NCI-H2081 treated with DMSO at 0.1 percent for 48 hours (cell line): Measurements from ENCODE around the gene ASGR2.
"Not testable (repeated sequence)": the region's sequence is repeated elsewhere in the genome, so short reads cannot be mapped to it uniquely, and the experiment has no call there.

Source experiments
- DNase-seq: peaks from one replicate; lab custom pipeline; 2025; lab: John Stamatoyannopoulos, UW

The ASGR2 gene

DNA sequence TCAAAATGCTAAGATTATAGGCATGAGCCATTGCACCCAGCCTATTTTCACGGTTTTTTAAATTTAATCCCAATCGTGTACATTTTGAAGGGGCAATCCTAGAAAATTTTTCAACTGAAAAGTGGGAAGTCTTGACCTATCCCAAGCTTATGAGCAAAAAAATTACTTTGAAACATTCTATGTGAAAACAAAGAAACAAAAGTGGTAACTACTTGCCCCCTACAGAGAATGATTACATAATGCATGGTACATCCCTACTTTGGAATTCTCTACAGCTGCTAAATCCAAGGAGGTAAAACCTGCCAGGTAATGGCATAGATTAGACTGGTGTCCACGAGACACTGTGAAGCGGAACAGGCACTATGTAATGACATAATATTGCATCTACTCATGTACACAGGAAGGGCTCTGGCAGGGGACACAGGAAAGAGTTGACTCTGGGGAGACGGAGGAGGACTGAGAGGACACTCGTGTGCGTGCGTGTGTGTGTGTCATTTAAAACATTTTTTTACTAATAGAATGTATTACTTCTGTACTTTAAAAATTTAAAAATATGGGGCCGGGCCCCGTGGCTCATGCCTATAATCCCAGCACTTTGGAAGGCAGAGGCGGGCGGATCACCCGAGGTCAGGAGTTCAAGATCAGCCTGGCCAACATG is 15.7 kb downstream of the ASGR2 start:
- no peak for DNase-seq

DNA sequence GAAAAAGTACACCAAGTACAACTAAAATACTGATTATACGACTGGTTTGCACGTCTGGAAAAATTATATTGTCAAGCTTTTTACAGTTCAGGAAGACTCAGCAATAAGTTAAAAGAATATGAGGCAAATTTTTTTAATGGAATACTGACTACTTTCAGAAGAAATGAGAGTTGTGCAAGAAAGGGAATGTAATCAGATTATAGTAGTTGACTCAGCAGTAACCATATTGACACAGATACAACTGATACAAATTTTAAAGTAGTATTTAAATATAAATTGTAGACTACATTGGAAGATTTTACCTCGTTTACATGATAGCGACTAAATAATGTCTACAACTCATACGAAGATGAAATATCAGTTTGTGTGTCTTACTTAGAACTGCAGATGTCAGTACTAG is 16.7 kb downstream of the ASGR2 start:
- no peak for DNase-seq

DNA sequence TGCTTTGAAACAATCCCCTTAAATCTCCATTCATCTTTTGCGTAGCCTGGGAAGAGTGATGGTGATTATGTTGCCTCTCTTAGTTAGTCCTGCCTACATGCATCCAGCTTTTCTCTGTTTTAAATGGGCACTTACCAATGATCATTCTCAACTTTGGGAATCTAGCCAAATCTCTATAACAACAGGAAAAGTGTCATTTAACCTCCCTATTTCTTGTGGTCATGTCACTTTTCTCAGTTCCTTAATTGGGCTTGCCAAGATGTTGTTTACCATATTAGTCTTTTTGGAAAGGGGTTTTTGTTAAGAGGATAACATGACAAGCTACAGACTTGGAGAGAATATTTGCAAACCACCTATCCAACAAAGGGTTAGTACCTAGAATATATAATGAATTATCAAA is 19.0 kb downstream of the ASGR2 start:
- DNase-seq, result no peak

DNA sequence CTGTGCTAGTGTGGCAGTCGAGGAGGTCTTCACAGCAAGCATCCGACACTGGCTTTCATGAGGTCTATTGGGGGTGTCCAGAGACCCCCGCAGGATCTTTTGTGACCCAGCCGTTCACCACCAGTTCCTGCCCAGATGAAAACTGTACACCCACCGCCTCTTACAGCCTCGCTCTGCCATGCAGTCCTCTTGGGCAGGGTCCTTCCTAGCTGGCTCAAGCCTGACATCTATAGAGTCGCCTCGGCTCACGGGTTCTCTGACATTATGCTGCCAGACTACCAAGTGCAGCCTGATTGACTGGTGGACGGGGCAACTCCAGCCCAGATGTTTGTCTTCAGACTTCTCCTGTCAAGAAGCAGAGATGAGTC is 20.0 kb downstream of the ASGR2 start:
- DNase-seq, result no peak

DNA sequence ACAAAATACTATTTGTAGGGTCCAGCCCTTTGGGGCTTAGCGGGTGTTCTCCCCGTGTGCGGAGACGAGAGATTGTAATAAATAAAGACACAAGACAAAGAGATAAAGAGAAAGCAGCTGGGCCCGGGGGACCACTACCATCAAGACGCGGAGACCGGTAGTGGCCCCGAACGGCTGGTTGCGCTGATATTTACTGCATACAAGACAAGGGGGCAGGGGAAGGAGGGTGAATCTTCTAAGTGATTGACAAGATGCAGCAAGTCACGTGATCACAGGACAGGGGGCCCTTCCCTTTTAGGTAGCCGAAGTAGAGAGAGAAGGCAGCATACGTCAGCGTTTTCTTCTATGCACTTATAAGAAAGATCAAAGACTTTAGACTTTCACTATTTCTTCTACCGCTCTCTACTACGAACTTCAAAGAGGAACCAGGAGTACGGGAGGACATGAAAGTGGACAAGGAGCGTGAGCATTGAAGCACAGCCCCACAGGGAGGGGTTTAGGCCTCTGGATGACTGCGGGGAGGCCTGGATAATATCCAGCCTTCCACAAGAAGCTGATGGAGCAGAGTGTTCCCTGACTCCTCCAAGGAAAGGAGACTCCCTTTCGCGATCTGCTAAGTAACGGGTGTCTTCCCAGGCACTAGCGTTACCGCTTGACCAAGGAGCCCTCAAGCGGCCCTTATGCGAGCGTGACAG is 23.2 kb downstream of the ASGR2 start:
- DNase-seq, result not testable (repeated sequence)

DNA sequence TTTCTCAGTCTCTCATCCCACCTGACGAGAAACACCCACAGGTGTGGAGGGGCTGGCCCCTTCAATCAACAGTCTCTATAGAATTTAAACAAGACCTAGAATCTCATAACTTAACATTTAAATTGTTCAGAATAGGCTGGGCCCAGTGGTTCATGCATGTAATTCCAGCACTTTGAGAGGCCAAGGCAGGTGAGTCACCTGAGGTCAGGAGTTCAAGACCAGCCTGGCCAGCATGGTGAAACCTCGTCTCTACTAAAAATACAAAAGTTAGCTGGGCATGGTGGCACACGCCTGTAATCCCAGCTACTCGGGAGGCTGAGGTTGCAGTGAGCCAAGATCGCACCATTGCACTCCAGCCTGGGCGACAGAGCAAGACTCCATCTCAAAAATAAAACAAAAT is 25.1 kb downstream of the ASGR2 start:
- DNase-seq, result not testable (repeated sequence)

DNA sequence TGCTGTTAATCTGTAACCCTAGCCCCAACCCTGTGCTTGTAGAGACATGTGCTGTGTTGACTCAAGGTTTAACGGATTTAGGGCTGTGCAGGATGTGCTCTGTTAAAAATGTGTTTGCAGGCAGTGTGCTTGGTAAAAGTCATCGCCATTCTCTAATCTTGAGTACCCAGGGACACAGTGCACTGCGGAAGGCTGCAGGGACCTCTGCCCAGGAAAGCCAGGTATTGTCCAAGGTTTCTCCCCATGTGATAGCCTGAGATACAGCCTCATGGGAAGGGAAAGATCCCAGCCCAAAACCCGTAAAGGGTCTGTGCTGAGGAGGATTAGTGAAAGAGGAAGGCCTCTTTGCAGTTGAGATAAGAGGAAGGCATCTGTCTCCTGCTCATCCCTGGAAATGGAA is 26.2 kb downstream of the ASGR2 start:
- not testable (repeated sequence) for DNase-seq

DNA sequence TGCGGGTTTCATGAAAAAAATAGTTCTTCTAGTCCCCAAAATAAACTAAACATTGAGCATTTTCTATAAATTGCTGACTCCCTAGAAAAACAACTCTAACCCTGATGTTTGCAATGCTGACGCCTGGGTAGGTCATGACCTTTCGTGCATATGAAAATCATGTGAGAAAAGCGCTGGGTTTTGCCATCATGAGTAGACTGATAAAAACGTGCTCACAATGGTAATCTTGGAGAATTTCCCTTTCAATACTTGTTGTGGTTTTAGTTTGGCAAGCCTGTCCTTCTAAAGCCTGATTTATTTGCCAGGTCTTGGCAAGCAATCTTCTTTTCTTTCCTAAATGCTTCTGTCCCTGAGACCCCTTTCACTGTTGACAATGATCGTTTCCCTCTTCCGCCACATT is 30.5 kb downstream of the ASGR2 start:
- DNase-seq, result no peak

DNA sequence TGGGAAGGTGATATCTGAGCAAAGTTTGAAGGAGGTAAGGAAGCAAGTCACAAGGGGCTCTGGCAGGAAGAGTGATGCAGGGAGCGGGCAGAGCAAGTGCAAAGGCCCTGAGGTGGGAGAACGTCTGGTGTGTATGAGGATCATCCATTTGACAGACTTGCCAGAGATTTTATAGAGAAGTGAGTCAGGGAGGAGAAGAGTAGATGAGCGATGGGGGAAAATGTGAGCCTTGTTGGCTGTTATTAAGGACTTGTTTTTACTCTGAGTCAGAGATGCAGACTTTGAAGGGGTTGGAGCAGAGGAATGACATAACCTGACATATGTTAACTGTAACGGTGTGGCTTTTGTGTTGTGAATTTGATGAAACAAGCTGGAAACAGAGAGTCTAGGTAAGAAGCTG is 31.0 kb downstream of the ASGR2 start:
- no peak for DNase-seq

DNA sequence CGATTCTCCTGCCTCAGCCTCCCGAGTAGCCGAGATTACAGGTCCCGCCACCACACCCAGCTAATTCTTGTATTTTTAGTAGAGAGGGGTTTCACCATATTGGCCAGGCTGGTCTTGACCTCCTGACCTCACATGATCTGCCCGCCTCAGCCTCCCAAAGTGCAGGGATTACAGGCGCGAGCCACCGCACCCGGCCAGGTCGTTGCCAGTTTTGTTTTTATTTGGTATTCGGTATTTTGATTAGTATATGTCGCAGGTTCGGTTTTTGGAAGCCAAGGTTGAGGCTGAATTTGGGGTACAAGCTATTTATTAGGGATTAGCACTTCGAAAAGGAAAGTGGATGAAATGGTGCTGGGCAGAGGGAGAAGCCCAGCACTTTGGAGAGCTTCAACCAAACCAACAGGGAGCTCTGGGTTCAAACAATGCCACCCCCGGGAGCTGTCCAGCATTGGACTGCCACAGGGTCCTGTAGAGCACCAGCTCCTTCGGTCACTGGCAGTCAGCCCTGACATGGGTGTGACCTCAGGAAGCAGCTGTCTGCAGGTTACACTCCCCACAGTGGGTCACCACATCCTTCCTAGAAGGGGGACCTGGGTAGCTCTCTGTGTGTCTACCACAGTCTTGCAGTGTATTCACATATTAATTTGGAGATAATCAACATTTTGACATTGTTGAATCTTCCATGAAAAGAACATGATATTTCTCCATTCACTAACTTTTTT is 33.1 kb downstream of the ASGR2 start:
- no peak for DNase-seq

DNA sequence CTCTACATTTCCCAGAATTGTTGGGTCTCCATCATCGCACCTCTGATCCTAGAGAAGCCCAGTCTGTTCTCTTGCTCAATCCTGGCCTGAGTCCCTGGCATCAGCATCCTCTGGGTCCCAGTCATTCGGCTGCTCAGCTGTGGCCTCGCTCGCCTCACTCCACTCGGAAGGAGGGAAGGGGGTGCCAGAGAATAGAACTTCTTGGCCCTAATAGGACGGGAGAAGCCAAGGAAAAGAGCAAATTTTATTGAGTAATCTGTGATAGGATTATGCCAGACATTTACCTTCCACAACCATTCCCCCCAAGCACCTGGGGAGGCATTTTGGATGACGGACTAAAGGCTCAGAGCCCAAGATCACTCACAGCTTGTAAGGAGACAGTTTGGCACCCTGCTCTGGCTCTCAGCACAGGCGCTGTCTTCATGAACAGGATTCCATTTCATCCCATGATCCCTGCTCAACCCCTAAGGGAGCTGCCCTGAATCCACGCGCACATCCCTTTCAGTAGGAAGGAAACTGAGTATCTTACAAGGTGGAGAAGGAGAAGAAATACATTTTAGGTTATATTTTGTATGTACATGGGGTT is 34.1 kb downstream of the ASGR2 start:
- no peak for DNase-seq

DNA sequence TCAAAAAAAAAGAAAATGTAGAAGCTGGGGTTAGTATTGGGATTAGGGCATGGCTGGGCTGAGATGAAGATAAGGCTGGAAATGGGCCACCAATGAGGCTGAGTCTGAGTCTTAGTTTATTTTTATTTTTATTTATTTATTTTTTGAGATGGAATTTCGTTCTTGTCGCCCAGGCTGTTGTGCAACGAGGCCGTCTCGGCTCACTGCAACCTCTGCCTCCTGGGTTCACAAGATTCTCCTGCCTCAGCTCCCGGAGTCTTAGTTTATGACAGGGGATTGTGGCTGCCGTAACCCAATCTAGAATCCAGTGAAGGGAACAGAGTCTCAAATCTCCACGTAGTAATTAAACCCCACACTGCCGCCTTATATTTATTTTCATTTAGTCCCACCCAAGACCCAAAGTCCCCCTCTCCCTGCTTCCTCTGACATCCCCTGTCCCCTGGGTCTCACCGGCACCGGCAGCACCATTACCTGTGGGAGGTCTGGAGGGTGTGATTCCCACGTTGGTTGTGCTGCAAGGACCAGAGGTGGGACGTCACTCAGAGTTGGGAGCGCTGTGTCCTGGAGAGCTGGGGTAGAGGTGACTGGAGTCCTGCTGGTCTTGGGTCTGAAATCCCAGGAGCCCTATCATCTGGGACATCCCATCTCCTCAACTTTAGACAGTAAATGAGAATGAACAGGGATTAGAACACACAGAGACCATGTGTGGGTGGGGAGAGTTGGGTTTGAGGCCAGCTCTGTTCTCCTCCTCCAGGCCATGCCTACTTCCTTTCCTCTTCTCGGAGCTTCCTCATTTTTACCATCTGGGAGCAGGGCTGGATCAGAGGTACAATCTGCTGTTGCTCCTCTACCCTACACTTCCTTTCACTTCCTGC is 34.8 kb downstream of the ASGR2 start, which contains the start of gene CLEC10A:
TSS of gene CLEC10A (minus strand) at position 671 of the 875 bp plus-strand sequence. CDS start 1,439 bp downstream, outside the sequence.
- DNase-seq, result no peak

DNA sequence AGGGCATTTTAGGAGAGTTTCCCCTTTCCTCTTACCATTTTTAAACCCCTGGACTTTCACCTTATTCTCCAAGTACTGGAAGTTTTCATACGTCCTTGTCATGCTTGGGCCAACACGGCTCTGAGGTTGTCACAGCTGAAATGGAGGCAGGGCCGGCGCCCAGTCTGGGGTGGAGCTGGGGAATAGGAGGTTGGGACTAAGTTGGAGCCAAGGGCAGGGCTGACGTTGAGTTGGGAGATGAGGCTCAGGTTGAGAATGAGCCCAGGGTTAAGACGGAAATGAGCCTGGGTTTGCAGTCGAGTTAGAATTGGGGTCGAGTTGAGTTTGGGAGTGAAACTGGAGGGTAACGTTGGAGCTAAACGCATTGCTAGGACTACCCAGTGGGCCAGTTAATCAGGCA is 35.9 kb downstream of the ASGR2 start:
- DNase-seq, result no peak

DNA sequence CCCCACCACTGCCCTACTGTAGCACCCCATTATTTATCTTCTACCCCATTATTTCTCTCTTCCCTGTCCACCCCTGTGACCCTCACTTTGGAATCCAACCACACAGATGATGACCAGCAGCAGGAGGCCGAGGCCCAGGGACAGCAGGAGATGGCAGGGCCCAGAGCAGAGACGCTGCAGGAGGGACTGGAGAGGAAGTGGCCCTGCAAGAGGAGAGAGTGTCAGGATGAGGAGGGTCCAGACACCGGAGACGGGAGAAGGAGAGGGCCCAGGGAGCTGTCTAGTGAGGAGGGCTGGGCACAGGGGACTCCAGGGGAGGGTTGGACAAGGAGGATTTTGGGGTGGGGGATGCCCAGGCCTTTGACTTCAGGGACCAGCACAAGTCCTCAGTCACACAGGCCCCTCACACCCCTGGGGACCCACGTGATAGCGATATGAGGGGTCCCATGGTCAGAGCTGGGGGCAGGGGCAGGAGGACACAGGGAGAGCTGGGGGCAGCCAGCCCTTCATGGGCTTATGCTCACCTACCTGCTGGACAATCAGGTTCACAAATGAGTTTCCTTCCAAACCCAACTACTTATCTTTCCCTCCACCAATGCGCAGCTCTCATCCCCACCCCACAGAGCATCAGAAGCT is 36.6 kb downstream of the ASGR2 start:
- no peak for DNase-seq

DNA sequence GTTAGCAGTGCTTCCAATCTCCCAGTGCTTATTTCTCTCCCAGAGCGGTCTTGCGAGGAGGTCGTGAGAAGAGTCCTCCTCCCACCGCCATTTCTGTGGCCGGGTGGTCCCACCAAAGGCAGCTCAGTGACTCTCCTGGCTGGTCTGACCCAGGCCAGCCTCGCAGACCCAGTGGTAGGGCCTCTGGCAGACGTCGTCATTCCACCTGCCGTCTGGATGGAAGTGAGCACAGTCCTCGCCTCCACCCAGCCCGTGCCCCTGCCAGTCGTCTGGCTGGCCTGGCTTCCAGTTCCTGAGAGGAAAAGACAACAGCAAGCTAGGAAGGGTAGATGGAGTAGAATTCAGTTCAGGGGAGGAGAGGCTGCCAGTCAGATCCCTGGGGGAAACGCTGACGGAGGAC is 39.7 kb downstream of the ASGR2 start:
- DNase-seq, result no peak

DNA sequence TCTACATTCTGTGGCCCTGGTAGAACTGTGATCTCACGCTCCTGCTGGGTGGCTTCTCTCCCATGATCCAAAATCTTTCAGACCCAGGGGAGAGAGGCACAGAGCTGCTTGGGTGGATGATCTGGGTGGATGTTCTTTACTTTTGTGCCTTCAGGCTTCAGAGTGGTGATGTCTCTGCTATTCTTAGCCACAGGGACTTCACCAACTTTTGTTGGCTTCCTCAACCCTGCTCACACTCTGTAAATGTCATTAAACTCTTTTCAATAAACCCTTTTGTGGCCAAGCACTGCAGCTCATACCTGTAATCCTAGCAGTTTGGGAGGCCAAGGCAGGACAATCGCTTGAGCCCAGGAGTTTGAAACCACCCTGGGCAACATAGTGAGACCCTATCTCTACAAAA is 42.2 kb downstream of the ASGR2 start:
- no peak for DNase-seq

DNA sequence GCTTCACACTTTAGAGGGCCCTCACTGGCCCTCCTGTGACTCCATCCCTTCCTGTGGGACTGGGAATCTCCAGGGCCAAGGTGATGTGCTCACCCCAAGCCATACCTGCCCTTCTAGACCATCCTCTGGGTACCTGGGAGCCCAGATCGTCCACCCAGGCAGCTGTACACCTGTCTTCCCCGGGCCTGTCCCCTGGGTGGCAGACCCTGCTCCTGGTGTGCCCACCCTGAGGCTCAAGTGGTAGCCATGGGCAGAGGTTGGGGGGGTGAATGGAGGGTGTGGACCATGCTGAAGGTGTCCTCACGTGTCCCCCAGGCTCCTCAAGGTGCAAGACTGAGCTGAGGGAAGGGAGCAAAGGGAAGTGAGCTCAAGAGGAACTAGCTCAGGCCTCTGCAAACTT is 43.9 kb downstream of the ASGR2 start:
- DNase-seq, result no peak

DNA sequence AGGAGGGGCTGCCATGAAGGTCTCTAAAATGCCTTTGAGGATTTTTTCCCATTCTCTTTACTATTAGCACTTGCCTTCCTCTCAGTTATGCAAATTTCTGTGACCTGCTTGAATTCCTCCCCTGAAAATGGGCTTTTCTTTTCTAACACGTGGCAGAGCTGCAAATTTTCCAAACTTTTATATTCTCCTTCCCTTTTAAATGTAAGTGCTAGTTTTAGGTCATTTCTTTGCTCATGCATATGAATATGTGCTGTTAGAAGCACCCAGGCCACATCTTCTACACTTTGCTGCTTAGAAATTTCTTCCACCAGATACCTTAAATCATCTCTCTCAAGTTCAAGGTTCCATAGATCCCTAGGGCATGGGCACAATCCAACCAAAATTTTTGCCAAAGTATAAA is 46.4 kb downstream of the ASGR2 start:
- no peak for DNase-seq

DNA sequence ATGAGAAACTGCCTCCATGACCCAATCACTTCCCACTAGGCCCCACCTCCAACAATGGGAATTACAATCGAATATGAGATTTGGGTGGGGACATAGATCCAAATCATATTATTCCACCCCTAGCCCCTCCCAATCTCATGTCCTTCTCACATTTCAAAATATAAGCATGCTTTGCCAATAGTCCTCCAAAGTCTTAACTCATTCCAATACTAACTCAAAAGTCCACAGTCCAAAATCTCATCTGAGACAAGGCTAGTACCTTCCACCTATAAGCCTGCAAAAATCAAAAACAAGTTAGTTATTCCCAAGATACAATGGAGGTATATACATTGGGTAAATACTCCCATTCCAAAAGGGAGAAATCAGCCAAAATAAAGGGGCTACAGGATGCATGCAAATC is 47.4 kb downstream of the ASGR2 start:
- no peak for DNase-seq

DNA sequence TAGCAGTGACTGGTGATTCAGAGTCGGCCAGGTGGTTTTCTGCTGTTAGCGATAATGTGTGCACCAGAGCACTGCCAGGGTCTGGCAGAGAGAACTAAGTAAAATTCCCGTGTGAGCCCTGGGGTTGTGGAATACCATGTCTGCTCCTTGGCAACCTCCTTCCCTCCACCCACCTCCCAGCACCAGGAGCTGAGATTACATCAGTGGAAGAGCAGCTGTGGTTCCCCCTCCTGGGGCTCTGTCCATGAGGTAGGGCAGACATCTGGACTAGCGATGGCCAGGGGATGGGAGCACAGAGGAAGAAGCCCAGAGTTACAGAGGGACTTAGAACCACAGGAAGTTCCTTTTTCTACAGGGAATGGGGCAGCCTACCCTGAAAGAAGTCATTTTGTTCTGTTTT is 50.4 kb downstream of the ASGR2 start:
- no peak for DNase-seq

DNA sequence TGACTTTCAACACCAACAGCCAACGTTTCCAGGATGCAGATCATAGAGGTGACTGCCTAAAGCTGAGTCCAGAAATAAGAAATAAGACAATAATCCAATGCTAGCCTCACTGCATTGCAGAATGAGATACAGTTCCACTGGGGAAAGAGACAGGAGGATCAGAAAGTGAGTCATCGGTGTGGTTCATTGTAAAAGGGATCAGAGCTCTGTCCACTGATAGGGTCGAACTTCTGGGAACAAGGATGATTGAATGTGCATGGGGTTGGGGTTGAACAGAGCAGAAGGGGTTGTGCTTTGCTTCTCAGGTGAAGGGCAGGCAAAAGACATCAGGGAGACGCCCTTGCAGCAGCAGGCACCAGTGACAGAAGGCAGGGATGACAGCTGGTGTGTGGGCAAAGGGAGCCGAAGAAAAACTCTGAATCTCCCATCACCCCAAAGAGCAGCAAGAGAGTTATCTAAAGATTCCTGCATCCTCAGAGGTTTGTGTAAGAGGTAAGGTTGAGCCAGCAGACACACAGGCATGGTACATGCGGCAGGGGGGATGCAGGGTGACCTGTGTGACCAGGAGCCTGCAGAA is 51.0 kb downstream of the ASGR2 start:
- DNase-seq, result no peak
